ENCODE measurements around the gene IKZF3. TPM values are rescaled to one million over a fixed set of nuclear protein-coding genes. Genes with fewer than 3 reads are reported as not detected.
A peak's percentile ranks its signal among the peaks of the same experiment; 100 is the strongest.

IKZF3 gene
- total RNA-seq, 4 donors from 2014 or later = 0.89 to 1.8 (median 0.97) TPM

GRCh38 chr17:39722104-39722503 lies 142.0 kb downstream of the IKZF3 start:
- intact Hi-C loops (cut with DNase I; ENCODE audit: low total_unique reads) = no loop called here
- 85 to 88% methylated on average over 6 of the region's 6 CpGs for WGBS, 2 donors
- no peak overlapping the region for H3K4me3 ChIP-seq (ENCODE audit: low read depth, poor library complexity, severe bottlenecking)
- DNase-seq (ENCODE audit: low spot score in 2 of 2) = no peak
- TF ChIP-seq CTCF (IDR thresholded peaks at IDR 0.05) = no peak
- TF ChIP-seq POLR2A (IDR thresholded peaks at IDR 0.05) = no peak

- TF ChIP-seq CTCF (IDR thresholded peaks at IDR 0.05) (no peak), POLR2A (IDR thresholded peaks at IDR 0.05) (no peak)
- intact Hi-C loops (cut with DNase I; ENCODE audit: low total_unique reads) = no loop called here
- WGBS, 2 donors = 76 to 77% methylated on average over 7 of the region's 7 CpGs
- H3K4me3 ChIP-seq (ENCODE audit: low read depth, poor library complexity, severe bottlenecking) = no peak overlapping the region
- DNase-seq (ENCODE audit: low spot score in 2 of 2) = no peak
Measured at GRCh38 chr17:39719563-39720355, 144.4 kb downstream of the IKZF3 start.

GRCh38 chr17:39717660-39718059 lies 146.5 kb downstream of the IKZF3 start:
- 78 to 81% methylated on average over 6 of the region's 6 CpGs for WGBS, 2 donors
- TF ChIP-seq POLR2A (IDR thresholded peaks at IDR 0.05) (no peak), CTCF (IDR thresholded peaks at IDR 0.05) (no peak)
- no peak for DNase-seq (ENCODE audit: low spot score in 2 of 2)
- H3K4me3 ChIP-seq (ENCODE audit: low read depth, poor library complexity, severe bottlenecking) = no peak overlapping the region
- intact Hi-C loops (cut with DNase I; ENCODE audit: low total_unique reads) = no loop called here

GRCh38 chr17:39716879-39717536 lies 147.1 kb downstream of the IKZF3 start:
- peak in 1 of 2 donors; percentile 60 for DNase-seq (ENCODE audit: low spot score in 2 of 2)
- TF ChIP-seq CTCF (IDR thresholded peaks at IDR 0.05) = no peak
- TF ChIP-seq POLR2A (IDR thresholded peaks at IDR 0.05) = no peak
- intact Hi-C loops (cut with DNase I; ENCODE audit: low total_unique reads) = no loop called here
- 68 to 75% methylated on average over 11 of the region's 11 CpGs for WGBS, 2 donors
- H3K4me3 ChIP-seq (ENCODE audit: low read depth, poor library complexity, severe bottlenecking) = no peak overlapping the region

GRCh38 chr17:39716073-39716818 lies 147.9 kb downstream of the IKZF3 start:
- intact Hi-C loops (cut with DNase I; ENCODE audit: low total_unique reads) = no loop called here
- DNase-seq (ENCODE audit: low spot score in 2 of 2) = no peak
- H3K4me3 ChIP-seq (ENCODE audit: low read depth, poor library complexity, severe bottlenecking) = no peak overlapping the region
- TF ChIP-seq CTCF (IDR thresholded peaks at IDR 0.05) = no peak
- TF ChIP-seq POLR2A (IDR thresholded peaks at IDR 0.05) = no peak
- WGBS, 2 donors = 61 to 63% methylated on average over 15 of the region's 15 CpGs
